Measurements from ENCODE around the gene MED15. TPM values are rescaled to one million over a fixed set of nuclear protein-coding genes. Genes with fewer than 3 reads are reported as not detected.

MED15 gene
- total and polyA plus RNA-seq, 2 of the 8 experiments (the other 6 are each of a cell fraction or from before 2014, with no cell fraction given) = 28.3 to 57.1 TPM

GRCh38 chr22:20568502-20569058, 61.2 kb downstream of the MED15 start:
- FAIRE-seq (no peak), DNase-seq (ENCODE audit: low read depth in 1 of 2, low spot score in 2 of 2) (no peak)
- H2AK5ac ChIP-seq (ENCODE audit: low read depth, low read length) = no peak overlapping the region
- H4K91ac ChIP-seq (replicated peaks; ENCODE audit: insufficient read length, low read length) = no peak overlapping the region
- H3K27ac ChIP-seq (ENCODE audit: low read depth, low read length) = no peak overlapping the region
- H3K9ac ChIP-seq (replicated peaks in 1 of 4; ENCODE audit: extremely low read depth in 1 of 4, low read depth in 3 of 4, low read length in 3 of 4) = no peak overlapping the region
- no peak overlapping the region for H3K18ac ChIP-seq (ENCODE audit: extremely low read depth, low read length)
- no peak overlapping the region for H2BK15ac ChIP-seq (ENCODE audit: low read length)
- TF ChIP-seq HDAC6 (IDR thresholded peaks at IDR 0.05; ENCODE audit: low read depth, low read length) (no peak), SRF (IDR thresholded peaks at IDR 0.05; ENCODE audit: low read depth, low read length) (no peak)
- no peak overlapping the region for H2BK5ac ChIP-seq (ENCODE audit: low read depth, low read length)
- POLR2A ChIA-PET (ENCODE audit: partially characterized antibody) = interaction anchor here (1.2 kb wide), 1 partner anchor 22 kb away, joined by 5 read pairs; no protein-coding TSS in a partner anchor
- H3K27me3 ChIP-seq (replicated peaks in 1 of 4; ENCODE audit: control insufficient read depth in 3 of 4, extremely low read depth in 1 of 4, insufficient read depth in 3 of 4, low read length in 3 of 4) = no peaks in the 10 kb centered on the region
- H2AFZ ChIP-seq (ENCODE audit: low read length) = no peak overlapping the region
- no peaks in the 10 kb centered on the region for H3K79me1 ChIP-seq (ENCODE audit: low read depth, low read length)
- H3K56ac ChIP-seq (replicated peaks; ENCODE audit: insufficient read length, low read depth, low read length) = no peak overlapping the region
- peaks cover 0 to 15% of the 10 kb centered on the region in 2 experiments for H4K20me1 ChIP-seq (replicated peaks in 1 of 2; ENCODE audit: control insufficient read depth in 1 of 2, insufficient read depth in 2 of 2, low read length in 2 of 2)
- H3K4ac ChIP-seq (replicated peaks; ENCODE audit: insufficient read length, low read depth, low read length) = no peak overlapping the region
- no peak overlapping the region for H3K14ac ChIP-seq (ENCODE audit: insufficient read length)
- no peak overlapping the region for H2BK12ac ChIP-seq (ENCODE audit: low read depth, low read length)
- WGBS, 2 experiments (ENCODE audit: extremely low coverage in 1 of 2, insufficient coverage in 1 of 2, insufficient read length in 1 of 2, insufficient replicate concordance in 2 of 2, low coverage in 1 of 2, low lambda C conversion rate in 2 of 2, missing lambda C conversion rate in 1 of 2) = 96% methylated on average over 9 of the region's 9 CpGs; no CpG with 5 or more reads in 1 of the 2 experiments
- H3K23me2 ChIP-seq (ENCODE audit: low read depth, low read length) = no peaks in the 10 kb centered on the region
- CTCF ChIA-PET (ENCODE audit: partially characterized antibody) = interaction anchor here (0.8 to 18.2 kb wide), 23 partner anchors 8 to 453 kb away, joined by 3 to 366 read pairs (median 3); partner anchors contain the start of gene KLHL22
- no peak overlapping the region for H4K8ac ChIP-seq (ENCODE audit: extremely low read depth, insufficient read depth, low read length)
- no peak overlapping the region for H3K4me3 ChIP-seq (ENCODE audit: extremely low read depth in 1 of 4, insufficient read depth in 2 of 4, low read depth in 3 of 4, low read length in 4 of 4)
- H3K4me2 ChIP-seq (ENCODE audit: insufficient read depth in 1 of 2, low read depth in 2 of 2, low read length in 2 of 2) = no peak overlapping the region
- H3K4me1 ChIP-seq (replicated peaks in 1 of 4; ENCODE audit: control insufficient read depth in 3 of 4, insufficient read depth in 4 of 4, low read length in 3 of 4) = no peaks in the 10 kb centered on the region
- no peak overlapping the region for H2BK20ac ChIP-seq (ENCODE audit: low read length)
- H3K79me2 ChIP-seq (ENCODE audit: control insufficient read depth in 1 of 2, insufficient read depth in 2 of 2, low read length in 2 of 2) = no peaks in the 10 kb centered on the region
- H4K5ac ChIP-seq (ENCODE audit: insufficient read length, low read depth, low read length) = no peak overlapping the region
- H3K36me3 ChIP-seq (ENCODE audit: control insufficient read depth in 2 of 4, insufficient read depth in 4 of 4, low read length in 3 of 4) = peaks cover 12 to 37% (median 25%) of the 10 kb centered on the region in 4 experiments; a peak in 7 of 8 replicates
- H2BK120ac ChIP-seq (replicated peaks; ENCODE audit: low read depth, low read length) = no peak overlapping the region
- no peaks in the 10 kb centered on the region for H3K9me3 ChIP-seq (ENCODE audit: insufficient read depth in 2 of 2, low read depth in 1 of 2, low read length in 1 of 2)
- H3K23ac ChIP-seq (ENCODE audit: insufficient read length) = no peak overlapping the region

All from H1 (cell line).